ENCODE data around the gene NPSR1. TPM values are rescaled to one million over a fixed set of nuclear protein-coding genes. Genes with fewer than 3 reads are reported as not detected.
"Not testable (repeated sequence)": the region's sequence is repeated elsewhere in the genome, so short reads cannot be mapped to it uniquely, and the experiment has no call there.

NPSR1 gene
- total RNA-seq, 1 donor from 2014 or later = not detected

GRCh38 chr7:34850681-34851080 is 192.7 kb downstream of the NPSR1 start:
- no peak for DNase-seq (ENCODE audit: low spot score in 2 of 2)
- H3K36me3 ChIP-seq = no peaks in the 10 kb centered on the region
- no peak for TF ChIP-seq CTCF (IDR thresholded peaks at IDR 0.05)
- no peaks in the 10 kb centered on the region for H3K4me1 ChIP-seq
- no peaks in the 10 kb centered on the region for H3K9me3 ChIP-seq
- H3K27me3 ChIP-seq = no peaks in the 10 kb centered on the region
- no peak overlapping the region for H3K27ac ChIP-seq
- intact Hi-C loops (cut with DNase I) = no loop called here
- no peak overlapping the region for H3K4me3 ChIP-seq

GRCh38 chr7:34851431-34851830 is 193.4 kb downstream of the NPSR1 start:
- Histone ChIP-seq H3K4me3 (no peak overlapping the region), H3K27me3 (no peaks in the 10 kb centered on the region), H3K27ac (no peak overlapping the region), H3K9me3 (no peaks in the 10 kb centered on the region), H3K36me3 (no peaks in the 10 kb centered on the region), H3K4me1 (no peaks in the 10 kb centered on the region)
- DNase-seq (ENCODE audit: low spot score in 2 of 2) = no peak
- no peak for TF ChIP-seq CTCF (IDR thresholded peaks at IDR 0.05)
- intact Hi-C loops (cut with DNase I) = no loop called here

- not testable (repeated sequence) for DNase-seq (ENCODE audit: low spot score in 2 of 2); H3K27ac ChIP-seq; H3K4me1 ChIP-seq
Measured at GRCh38 chr7:34858444-34858843, 200.4 kb downstream of the NPSR1 start.

GRCh38 chr7:34859281-34859680 is 201.3 kb downstream of the NPSR1 start:
- H3K4me3 ChIP-seq; intact Hi-C loops (cut with DNase I); H3K9me3 ChIP-seq; DNase-seq (ENCODE audit: low spot score in 2 of 2); H3K4me1 ChIP-seq; H3K27ac ChIP-seq; H3K27me3 ChIP-seq; H3K36me3 ChIP-seq: not testable (repeated sequence)

More at GRCh38 chr7:34858444-34858843, 200.4 kb downstream of the NPSR1 start:
- H3K9me3 ChIP-seq; intact Hi-C loops (cut with DNase I); H3K36me3 ChIP-seq; H3K4me3 ChIP-seq; H3K27me3 ChIP-seq: not testable (repeated sequence)

GRCh38 chr7:34866222-34866621 is 208.2 kb downstream of the NPSR1 start:
- H3K4me3 ChIP-seq; H3K36me3 ChIP-seq; H3K9me3 ChIP-seq; intact Hi-C loops (cut with DNase I); H3K4me1 ChIP-seq; H3K27ac ChIP-seq; DNase-seq (ENCODE audit: low spot score in 2 of 2); H3K27me3 ChIP-seq: not testable (repeated sequence)

- H3K27me3 ChIP-seq; H3K27ac ChIP-seq; H3K4me3 ChIP-seq; intact Hi-C loops (cut with DNase I); H3K9me3 ChIP-seq; H3K36me3 ChIP-seq; DNase-seq (ENCODE audit: low spot score in 2 of 2); H3K4me1 ChIP-seq: not testable (repeated sequence)
Measured at GRCh38 chr7:34867341-34867740, 209.3 kb downstream of the NPSR1 start.

- H3K4me3 ChIP-seq; DNase-seq (ENCODE audit: low spot score in 2 of 2); H3K9me3 ChIP-seq; H3K4me1 ChIP-seq; H3K27ac ChIP-seq; intact Hi-C loops (cut with DNase I); H3K27me3 ChIP-seq; H3K36me3 ChIP-seq: not testable (repeated sequence)
Measured at GRCh38 chr7:34868602-34869001, 210.6 kb downstream of the NPSR1 start.

GRCh38 chr7:34869057-34869456 is 211.0 kb downstream of the NPSR1 start:
- Histone ChIP-seq H3K4me3 (no peak overlapping the region), H3K9me3 (no peaks in the 10 kb centered on the region), H3K4me1 (no peaks in the 10 kb centered on the region), H3K27ac (no peak overlapping the region), H3K36me3 (no peaks in the 10 kb centered on the region), H3K27me3 (no peaks in the 10 kb centered on the region)
- intact Hi-C loops (cut with DNase I) = no loop called here
- TF ChIP-seq CTCF (IDR thresholded peaks at IDR 0.05) = no peak
- no peak for DNase-seq (ENCODE audit: low spot score in 2 of 2)

GRCh38 chr7:34870041-34870440 is 212.0 kb downstream of the NPSR1 start:
- H3K4me3 ChIP-seq; H3K27me3 ChIP-seq; H3K36me3 ChIP-seq; intact Hi-C loops (cut with DNase I); H3K9me3 ChIP-seq; H3K27ac ChIP-seq; H3K4me1 ChIP-seq; DNase-seq (ENCODE audit: low spot score in 2 of 2): not testable (repeated sequence)

- intact Hi-C loops (cut with DNase I); H3K4me3 ChIP-seq; H3K36me3 ChIP-seq; H3K4me1 ChIP-seq; H3K27ac ChIP-seq; H3K27me3 ChIP-seq; DNase-seq (ENCODE audit: low spot score in 2 of 2); H3K9me3 ChIP-seq: not testable (repeated sequence)
Measured at GRCh38 chr7:34874329-34874728, 216.3 kb downstream of the NPSR1 start.
